ENCODE data around the gene BBLN.
"Not testable (repeated sequence)": the region's sequence is repeated elsewhere in the genome, so short reads cannot be mapped to it uniquely, and the experiment has no call there.

The BBLN gene

DNA sequence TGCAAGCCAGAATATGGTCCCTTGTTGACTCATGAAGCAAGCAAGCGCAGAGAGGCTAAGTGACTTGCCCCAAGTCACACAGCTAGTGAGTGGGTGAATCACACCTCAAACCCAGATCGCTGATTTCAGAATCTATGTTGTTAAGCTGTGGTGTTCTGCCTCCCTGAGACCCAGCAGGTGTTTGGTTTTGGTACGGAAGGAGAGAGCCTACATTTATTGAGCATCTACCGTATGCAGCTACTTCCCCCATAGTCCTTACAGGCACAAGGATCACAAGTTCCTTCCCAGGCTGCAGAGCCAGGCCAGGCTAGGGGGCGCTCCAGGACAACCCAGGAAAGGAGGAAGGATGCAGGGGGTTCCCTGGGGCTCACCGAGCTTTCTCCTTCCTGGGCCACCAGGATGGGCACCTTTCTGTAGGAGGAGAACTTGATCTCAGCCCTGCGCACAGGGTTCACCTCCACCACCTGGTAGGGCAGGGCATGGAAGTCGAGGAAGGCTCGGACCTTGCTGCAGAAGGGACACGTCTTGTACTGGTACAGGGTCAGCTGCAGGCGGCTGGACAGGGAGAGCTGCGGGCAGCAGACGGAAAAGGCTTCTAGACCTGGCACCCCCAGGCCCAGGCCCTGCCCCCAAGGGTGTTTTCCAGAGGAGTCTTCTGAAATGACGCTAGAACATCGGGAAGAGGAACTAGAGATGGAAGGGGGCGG lies 35.0 kb upstream of the BBLN start:
- DNase-seq, result peak; percentile 72

- DNase-seq, result no peak
Observed at GRCh38 chr9:128125580-128126354, 34.3 kb upstream of the BBLN start.

DNA sequence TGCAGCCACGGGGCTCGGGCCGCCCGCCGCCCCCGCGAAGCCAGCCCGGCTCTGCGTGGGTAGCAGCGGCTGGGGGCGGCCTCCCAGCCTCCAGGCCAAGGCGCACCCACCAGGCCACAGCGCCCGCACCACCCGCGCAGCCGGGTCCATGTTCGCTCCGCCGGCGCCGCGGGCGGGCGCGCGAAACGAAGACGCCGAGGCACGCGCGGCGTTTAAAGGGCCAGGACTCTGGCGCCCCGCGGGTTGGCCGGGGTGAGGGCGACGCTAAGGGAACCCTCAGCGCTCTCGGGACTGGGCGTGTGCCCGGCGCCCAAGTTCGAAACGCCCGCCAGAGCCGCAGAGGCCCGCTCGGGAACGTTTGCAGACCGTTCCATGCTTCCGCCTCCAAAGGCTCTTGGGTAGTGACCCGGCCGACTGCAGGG lies 32.5 kb upstream of the BBLN start, which contains the start of gene PTGES2:
TSS of gene PTGES2 (minus strand) at position 162 of the 422 bp plus-strand sequence. CDS start at position 150, 12 bp downstream.
- peak; percentile 91 for DNase-seq

DNA sequence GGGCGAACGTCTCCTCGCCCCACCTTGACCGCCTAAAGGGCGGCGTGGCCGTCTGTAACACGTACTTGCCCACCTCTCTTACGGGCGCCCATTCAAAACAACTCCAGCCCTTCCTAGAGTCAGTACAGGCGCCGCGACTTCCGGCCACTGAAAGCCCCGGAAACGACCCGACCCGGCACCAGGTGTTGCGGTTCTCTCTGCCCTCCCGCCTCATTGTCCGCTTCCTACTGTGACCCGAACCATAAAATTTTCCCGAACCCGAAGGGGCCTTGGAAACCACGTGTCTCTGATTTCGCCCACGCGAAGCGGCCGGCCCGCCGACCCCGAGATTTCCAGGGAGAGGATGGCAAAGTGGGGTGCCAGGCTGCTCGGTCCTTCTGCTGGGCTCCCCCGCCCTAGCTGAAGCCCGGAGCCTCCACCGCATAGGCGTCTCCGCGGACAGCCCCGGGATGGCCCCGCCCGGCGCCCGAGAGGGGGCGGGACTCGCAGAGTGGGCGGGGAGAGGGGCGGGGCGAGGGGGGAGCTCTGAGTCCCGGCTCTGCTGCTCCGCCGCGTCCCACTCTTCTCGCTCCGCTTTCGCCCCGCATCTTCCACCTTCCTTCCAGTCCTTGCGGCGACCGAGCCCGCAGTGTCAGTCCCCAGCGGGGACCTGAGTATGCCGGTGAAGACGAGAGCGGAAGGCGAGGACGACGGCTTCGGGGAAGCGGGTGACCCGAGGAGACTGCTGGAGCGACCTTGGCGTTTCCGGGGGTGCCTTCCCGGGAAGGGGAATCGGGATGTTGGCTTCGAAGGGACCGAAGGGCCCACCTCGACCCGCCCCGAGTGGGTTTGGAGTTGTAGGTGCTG lies 31.9 kb upstream of the BBLN start:
- peak; percentile 97 for DNase-seq

GRCh38 chr9:128128836-128129590 lies 31.1 kb upstream of the BBLN start:
- no peak for DNase-seq

DNA sequence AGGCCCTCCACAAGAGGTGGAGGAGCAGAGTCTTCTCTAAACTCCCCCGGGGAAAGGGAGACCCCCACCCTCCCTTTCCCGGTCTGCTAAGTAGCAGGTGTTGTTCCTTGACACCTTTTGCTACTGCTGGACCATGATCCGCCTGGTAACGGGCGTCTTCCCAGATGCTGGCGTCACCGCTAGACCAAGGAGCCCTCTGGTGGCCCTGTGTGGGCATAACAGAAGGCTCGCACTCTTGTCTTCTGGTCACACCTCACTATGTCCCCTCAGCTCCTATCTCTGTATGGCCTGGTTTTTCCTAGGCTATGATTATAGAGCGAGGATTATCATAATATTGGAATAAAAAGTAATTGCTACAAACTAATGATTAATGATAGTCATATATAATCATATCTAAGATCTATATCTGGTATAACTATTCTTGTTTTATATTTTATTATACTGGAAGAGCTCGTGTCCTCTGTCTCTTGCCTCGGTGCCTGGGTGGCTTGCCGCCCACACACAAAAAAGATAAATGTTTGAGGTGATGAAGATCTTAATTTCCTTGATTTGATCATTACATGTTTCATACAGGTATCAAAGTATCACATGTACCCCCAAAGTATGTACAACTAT lies 30.0 kb upstream of the BBLN start:
- DNase-seq, result peak; percentile 79

- not testable (repeated sequence) for DNase-seq
Observed at GRCh38 chr9:128130651-128131050, 29.4 kb upstream of the BBLN start.

DNA sequence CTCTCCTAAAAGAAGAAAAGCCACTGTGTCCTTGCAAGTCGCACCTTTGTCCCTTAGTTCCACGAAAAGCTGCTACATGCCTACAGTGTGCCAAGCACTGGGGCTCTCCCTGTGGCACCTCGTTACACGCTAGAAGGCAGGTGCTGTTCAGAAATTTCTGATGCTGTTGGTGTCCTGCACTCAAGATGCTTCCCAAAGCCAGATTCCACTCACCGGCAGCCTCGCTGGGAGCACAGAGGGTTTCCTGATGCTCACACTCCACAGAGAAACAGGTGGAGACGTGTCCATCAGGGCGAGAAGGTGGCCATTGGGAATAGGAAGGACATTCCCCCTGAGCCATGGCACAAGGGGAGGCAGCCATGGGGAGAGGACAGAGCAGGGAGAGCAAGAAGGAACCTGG lies 28.7 kb upstream of the BBLN start:
- DNase-seq, result not testable (repeated sequence)

- DNase-seq, result not testable (repeated sequence)
Observed at GRCh38 chr9:128132139-128132538, 27.9 kb upstream of the BBLN start.

- not testable (repeated sequence) for DNase-seq
Observed at GRCh38 chr9:128135561-128135960, 24.5 kb upstream of the BBLN start.

DNA sequence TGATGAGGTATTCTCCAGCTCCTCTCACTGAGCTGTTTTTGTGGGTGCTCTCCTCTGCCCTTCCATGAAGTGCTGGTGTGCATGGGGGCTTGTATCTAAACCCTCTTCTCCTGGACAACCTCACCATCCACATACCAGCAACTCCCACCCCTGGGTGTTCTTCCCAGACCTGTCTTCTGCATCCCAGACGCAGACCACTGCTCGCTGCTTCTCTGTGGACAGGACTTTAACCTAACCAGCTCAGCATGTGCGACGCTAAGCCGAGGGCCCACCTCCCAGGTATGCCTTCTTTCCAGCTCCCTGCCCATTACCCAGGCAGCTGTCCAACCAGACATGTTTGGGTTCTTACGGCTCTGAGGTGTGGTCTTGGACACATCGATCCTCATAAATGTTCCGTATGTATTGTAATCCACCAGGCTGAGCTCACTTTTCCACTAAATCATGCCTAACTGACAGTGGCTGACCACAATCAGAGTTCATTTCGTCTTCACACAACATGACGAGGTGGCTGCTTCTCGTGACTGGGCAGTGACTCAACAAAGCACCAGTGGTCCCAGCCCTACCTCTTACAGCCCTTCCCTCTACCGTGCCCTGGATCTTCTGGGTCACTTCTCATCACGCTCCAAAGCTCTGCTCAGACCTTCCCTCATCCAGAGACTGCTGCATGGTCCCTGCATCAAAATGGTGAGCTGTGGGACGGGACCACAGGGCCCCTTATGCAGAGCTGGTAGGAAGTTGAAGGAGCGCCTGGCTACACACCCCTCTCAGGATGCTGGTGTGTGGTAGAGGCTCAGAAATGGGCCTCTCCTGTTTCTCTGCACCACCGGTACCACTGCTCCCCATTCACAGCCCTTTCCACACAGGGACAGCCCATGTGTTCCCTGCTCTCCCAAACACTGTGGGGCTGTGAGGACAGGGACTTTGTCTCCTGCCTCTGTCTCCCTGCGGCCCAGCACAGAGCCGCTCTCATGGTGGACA lies 23.0 kb upstream of the BBLN start:
- DNase-seq, result no peak

DNA sequence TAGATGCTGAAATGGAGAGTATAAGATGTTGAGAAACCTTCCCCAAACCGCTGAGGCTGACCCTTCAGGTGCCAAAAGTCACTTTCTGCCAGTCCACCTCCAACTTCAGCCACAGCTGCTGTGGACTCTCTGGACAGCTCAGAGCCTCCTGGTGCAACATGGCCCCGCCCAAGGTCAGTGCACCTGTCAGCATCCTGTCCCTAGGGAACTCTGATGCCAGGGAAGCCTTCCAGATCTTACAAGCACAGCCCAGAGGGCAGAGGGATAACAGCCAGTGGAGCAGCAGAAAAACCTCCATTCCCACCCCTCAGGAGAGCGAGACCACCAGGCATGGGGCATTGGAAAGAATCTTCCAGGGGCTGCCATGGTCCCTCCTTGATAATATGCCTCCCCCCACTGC lies 22.1 kb upstream of the BBLN start:
- DNase-seq, result no peak

- no peak for DNase-seq
Observed at GRCh38 chr9:128139621-128140020, 20.4 kb upstream of the BBLN start.

DNA sequence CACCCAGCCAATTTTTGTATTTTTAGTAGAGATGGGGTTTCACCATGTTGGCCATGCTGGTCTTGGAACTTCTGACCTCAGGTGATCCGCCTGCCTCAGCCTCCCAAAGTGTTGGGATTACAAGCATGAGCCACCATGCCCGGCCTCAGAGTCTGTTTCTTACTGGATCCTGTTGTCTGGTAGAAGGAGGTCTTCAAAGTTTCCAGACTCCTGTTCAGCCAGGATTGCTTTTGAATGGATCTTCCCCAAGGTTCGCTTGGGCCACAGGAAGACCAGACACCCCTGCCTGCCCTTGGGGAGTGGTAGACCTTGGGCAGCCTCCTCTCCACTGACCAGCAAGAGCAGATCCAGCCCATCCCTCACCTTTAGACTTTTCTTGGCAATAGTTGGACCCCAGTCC lies 18.5 kb upstream of the BBLN start:
- DNase-seq, result no peak

GRCh38 chr9:128142061-128142460 lies 18.0 kb upstream of the BBLN start:
- DNase-seq, result no peak

GRCh38 chr9:128142596-128142995 lies 17.5 kb upstream of the BBLN start:
- DNase-seq, result no peak

DNA sequence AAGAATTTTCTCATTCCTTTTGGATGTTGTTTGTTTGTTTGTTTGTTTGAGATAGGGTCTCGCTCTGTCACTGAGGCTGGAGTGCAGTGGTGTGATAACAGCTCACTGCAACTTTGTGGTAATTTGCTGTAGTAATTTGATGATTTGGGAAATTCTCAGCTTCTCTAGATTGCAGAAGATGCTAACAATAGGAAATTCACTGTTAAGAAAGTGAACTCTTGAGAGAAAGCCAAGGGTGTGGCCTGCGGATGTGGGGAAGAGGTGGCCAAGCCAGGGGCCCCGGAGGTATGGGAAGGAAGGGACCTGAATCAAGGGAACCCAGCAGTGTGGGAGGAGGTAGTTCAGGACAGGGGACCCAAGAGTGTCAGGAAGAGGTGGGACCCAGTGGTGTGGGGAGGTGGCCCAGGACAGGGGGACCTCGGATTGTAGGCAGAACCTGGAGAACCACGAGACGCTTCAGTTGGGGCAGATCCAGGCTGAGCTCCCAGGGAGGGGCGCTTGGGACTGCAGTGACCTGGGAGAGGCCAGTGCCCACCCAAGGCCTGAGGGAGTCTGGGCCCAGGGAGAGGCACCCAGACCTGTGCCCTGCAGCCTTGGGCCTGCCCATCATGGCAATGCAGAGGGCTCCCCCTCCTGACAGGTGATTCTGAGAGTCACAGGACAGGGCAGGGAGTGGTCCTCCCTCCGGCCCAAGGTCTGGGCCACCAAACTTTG lies 16.4 kb upstream of the BBLN start:
- no peak for DNase-seq

- DNase-seq, result no peak
Observed at GRCh38 chr9:128144239-128145181, 15.6 kb upstream of the BBLN start.

GRCh38 chr9:128145536-128145935 lies 14.5 kb upstream of the BBLN start:
- DNase-seq, result no peak

All from activated CD8-positive, alpha-beta memory T cell treated with anti-CD3 and anti-CD28 coated beads for 24 hours (primary cell).